GM12875 (cell line): Measurements from ENCODE around the gene PLA2G2D.
"Not testable (repeated sequence)": the region's sequence is repeated elsewhere in the genome, so short reads cannot be mapped to it uniquely, and the experiment has no call there.

ENCODE experiments used
- H3K4me3 ChIP-seq: one replicate; pipeline ENCODE4 v1.5.1; 2011; ENCODE audit warnings: low read depth, low read length, control low read depth
- CTCF ChIP-seq: IDR thresholded peaks from 2 replicates; pipeline ENCODE4 v1.5.1; 2011; ENCODE audit warnings: low read depth, mild to moderate bottlenecking, control low read depth, inconsistent platforms, low read length, moderate library complexity, borderline replicate concordance; ENCODE audit not compliant: insufficient read depth

Gene PLA2G2D

DNA sequence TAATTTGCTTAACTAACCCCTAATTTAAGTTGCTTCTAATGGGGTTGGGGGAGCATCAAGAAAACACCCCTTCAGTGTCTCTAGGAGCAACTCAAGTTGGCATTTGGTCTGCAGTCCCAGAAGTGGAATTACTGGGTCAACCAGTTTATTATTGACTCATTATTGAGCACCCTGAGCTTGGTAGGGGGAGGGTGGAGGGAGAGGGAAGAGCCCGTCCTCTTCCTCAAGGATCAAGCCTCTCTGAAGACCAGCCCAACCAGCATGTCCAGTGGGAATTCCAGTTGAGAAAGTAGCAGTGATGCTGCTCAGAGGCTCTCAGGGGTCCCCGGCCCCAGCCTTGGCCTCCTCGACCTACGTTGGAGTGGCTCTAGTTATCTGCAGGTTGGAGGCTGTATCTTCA lies 17.7 kb upstream of the PLA2G2D start:
- no peak for TF ChIP-seq CTCF
- no peak overlapping the region for H3K4me3 ChIP-seq

- H3K4me3 ChIP-seq = no peak overlapping the region
- no peak for TF ChIP-seq CTCF
Observed at GRCh38 chr1:20136249-20136648, 16.9 kb upstream of the PLA2G2D start.

DNA sequence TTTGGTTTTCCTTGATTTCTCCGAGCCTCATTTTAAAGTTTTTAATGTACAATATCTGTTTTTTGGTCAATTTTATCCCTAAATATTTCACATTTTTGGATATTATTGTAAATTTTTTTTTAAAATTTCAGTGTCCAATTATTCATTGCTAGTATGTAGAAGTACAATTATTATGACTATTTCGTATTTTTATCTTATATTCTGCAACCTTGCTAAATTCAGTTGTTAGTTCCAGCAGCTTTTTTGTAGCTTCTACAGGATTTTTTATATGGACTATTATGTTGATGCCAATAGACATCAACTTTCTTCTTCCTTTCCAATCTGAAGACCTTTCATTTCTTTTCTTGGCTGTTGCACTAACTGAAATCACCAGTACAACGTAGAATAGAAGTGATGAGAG lies 15.7 kb upstream of the PLA2G2D start:
- no peak for TF ChIP-seq CTCF

DNA sequence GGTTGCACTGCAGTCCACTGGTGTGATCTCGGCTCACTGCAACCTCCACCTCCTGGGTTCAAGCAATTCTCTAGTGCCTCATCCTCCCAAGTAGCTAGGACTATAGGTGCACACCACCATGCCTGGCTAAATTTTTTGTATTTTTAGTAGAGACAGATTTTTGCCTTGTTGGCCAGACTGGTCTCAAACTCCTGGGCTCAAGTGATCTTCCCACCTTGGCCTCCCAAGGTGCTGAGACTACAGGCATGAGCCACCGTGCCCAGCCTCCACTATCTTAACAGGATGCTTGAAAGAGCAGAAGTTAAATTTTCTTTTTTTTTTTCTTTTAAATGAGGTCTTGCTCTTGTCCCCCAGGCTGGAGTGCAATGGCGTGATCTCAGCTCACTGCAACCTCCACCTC lies 11.2 kb upstream of the PLA2G2D start:
- not testable (repeated sequence) for H3K4me3 ChIP-seq

More for the DNA sequence above, 15.7 kb upstream of the PLA2G2D start:
- no peak overlapping the region for H3K4me3 ChIP-seq

DNA sequence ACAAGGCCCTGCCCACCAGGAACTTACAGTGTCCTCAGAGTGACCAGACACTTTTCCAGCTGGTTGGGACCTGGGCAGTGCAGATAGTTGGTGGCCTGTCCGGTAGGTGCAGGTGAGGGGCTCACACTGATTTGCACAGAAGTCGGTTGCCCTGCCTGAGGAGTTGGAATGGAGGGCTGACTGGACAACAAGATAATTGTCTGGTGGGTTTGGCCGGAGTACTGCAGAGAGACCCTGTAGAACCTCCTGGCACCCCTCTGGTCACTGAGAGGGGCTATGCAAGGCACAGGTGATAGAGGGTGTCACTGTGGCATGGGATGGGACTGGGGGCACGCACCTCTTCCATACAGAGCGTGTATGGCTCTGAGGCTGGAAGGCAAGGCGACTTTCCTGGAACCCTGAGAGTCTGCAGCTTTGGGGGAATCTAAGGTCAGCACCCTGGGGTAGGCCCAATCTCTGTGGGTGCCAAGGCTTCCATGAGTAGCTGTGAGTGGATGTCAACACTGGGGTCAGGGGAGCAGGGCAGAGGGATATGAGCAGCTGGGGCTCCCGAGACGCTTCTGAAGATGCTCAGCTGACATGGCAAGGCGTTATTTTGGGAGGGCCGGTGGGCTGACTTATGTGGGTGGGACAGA lies 7.6 kb upstream of the PLA2G2D start:
- no peak overlapping the region for H3K4me3 ChIP-seq
- TF ChIP-seq CTCF = no peak

DNA sequence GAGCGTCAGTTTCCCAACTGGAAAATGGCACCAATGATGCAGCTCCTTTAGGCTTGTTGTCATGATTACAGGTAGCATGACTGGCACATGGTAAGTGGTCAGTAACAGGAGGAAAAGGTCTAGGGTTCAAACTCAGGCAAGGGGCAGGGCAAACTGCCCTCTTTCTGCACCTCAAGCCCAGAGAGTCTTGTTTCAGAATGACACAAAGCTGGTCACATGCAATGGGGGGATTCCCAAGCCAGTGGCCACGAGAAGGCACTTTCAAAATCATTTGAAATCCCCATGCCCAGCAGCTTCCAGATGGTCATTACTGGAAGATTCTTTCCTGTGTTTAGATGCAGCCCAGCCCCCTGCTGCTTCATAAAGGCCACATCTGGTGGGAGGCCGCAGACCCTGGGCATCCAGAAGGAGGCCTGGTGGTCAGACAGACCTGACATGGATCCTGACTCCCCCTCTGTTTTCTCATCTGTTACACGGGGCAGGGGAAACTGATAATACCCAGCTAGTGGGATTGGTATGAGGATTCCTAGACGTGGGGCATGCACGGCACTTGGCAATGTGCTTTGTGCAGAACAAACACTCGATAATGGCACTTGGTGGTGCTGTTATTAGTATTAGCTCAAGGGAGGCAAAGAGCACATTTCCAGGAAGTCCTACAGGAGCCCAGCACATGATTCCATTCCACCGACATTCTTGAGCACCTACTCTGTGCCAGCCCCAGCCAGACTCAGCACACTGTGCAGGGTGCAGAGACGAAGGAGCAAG lies 6.9 kb upstream of the PLA2G2D start:
- H3K4me3 ChIP-seq = no peak overlapping the region

DNA sequence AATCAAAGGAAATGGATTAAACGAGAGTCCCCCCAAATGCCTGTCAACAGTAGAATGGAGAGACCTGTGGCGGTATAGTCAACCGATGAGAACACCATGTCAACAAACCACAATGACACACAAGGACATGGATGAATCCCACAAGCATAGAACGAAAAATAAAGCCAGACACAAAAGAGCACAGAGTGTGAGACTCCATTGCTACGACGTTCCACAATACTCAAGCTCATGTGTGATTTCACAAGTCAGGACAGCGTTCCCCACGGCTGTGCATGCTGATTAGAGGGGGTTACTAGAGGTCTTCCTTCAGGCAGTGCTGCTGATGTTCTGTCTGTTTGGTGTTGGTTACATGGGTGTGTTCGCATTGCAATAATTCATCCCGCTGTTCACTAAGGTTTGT lies 5.8 kb upstream of the PLA2G2D start:
- no peak for TF ChIP-seq CTCF
- H3K4me3 ChIP-seq = no peak overlapping the region

More for the DNA sequence above, 6.9 kb upstream of the PLA2G2D start:
- TF ChIP-seq CTCF = no peak
